Measurements from ENCODE around the gene PARD6G. TPM values are rescaled to one million over a fixed set of nuclear protein-coding genes. Genes with fewer than 3 reads are reported as not detected.
"Not testable (repeated sequence)": the region's sequence is repeated elsewhere in the genome, so short reads cannot be mapped to it uniquely, and the experiment has no call there.

Gene PARD6G, protein sequence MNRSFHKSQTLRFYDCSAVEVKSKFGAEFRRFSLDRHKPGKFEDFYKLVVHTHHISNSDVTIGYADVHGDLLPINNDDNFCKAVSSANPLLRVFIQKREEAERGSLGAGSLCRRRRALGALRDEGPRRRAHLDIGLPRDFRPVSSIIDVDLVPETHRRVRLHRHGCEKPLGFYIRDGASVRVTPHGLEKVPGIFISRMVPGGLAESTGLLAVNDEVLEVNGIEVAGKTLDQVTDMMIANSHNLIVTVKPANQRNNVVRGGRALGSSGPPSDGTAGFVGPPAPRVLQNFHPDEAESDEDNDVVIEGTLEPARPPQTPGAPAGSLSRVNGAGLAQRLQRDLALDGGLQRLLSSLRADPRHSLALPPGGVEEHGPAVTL
- polyA plus RNA-seq (ENCODE audit: insufficient read depth in 1 of 5, insufficient read length in 5 of 5, low replicate concordance in 1 of 5), result 10 to 100 TPM; 17.7 to 20.4 (median 19.1) TPM
- long read RNA-seq, donor 1, transcript PARD6G-201 (3 exons, 3,868 nt), result major isoform, 6 of 7 reads
- long read RNA-seq, donor 1, partial matches to known transcripts, result 0 of 7 reads
- long read RNA-seq, donor 1, other reads (novel, unspliced or antisense), result 0 of 7 reads
- long read RNA-seq, donor 2, partial matches to known transcripts, result 0 of 2 reads
- long read RNA-seq, donor 2, other reads (novel, unspliced or antisense), result 0 of 2 reads
- long read RNA-seq, donor 3, transcript PARD6G-201 (3 exons, 3,868 nt), result major isoform, 5 of 5 reads
- long read RNA-seq, donor 3, partial matches to known transcripts, result 0 of 5 reads
- long read RNA-seq, donor 3, other reads (novel, unspliced or antisense), result 0 of 5 reads
- long read RNA-seq, donor 4, partial matches to known transcripts, result 0 of 3 reads
- long read RNA-seq, donor 4, other reads (novel, unspliced or antisense), result 0 of 3 reads
- long read RNA-seq, donor 5, transcript PARD6G-201 (3 exons, 3,868 nt), result major isoform, 5 of 5 reads
- long read RNA-seq, donor 5, partial matches to known transcripts, result 0 of 5 reads
- long read RNA-seq, donor 5, other reads (novel, unspliced or antisense), result 0 of 5 reads
- long read RNA-seq, donor 6, transcript PARD6G-201 (3 exons, 3,868 nt), result major isoform, 5 of 5 reads
- long read RNA-seq, donor 6, partial matches to known transcripts, result 0 of 5 reads
- long read RNA-seq, donor 6, other reads (novel, unspliced or antisense), result 0 of 5 reads
- long read RNA-seq, donor 7, partial matches to known transcripts, result 0 of 9 reads
- long read RNA-seq, donor 7, other reads (novel, unspliced or antisense), result 5 of 9 reads
- long read RNA-seq, donor 8, result 0 reads

DNA sequence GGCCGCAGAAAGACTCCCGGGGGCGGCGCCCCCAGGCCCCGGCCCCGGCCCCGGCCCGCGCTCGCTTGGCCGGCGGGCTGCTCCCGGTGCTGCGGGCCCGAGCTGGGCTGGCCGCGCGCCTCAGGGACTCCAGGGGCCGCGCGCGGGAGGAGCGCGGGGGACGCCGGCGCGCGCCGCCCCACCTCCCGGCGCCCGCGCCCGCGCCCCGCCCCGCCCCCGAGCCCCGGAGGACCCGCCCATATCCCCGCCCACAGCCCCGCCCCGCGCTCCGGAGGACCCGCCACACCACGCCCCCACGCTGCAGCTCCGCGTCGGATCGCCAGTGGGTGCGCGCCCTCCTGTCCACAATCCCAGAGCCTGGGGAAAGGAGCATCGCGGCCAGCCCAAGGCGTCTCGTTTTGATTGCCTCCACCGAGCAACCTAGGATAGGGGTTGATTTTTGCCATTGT is at the start of gene PARD6G:
TSS of gene PARD6G (minus strand) at position 122 of the 449 bp plus-strand sequence. CDS start 166 bp downstream, outside the sequence.
- peak; percentile 70 to 72 for DNase-seq

DNA sequence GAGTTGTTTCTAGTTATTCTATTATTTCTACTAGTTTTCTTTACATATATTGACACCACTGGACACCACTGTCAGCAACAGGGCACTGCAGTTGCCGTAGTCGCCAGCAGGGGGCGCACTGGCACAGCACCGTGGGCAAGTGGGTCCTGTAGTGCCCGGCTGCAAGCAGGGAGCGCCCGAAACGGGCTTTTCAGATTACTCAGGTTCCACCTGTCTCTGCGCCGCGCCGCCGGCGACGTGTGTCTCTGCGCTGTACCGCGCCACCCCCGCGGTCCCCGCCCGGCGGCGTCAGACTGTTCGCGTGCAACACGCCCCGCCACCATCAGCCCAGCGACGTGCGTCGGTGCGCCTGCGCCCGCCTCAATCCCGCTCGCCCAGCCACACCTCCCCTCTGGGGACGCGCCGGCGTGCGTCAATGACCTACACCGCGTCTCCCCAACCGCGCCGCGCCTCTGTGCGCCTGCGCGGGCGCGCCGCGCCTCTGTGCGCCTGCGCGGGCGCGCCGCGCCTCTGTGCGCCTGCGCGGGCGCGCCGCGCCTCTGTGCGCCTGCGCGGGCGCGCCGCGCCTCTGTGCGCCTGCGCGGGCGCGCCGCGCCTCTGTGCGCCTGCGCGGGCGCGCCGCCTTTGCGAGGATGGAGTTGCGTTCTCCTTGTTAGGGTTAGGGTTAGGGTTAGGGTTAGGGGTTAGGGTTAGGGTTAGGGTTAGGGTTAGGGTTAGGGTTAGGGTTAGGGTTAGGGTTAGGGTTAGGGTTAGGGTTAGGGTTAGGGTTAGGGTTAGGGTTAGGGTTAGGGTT is 15.1 kb upstream of the PARD6G start:
- not testable (repeated sequence) for DNase-seq

DNA sequence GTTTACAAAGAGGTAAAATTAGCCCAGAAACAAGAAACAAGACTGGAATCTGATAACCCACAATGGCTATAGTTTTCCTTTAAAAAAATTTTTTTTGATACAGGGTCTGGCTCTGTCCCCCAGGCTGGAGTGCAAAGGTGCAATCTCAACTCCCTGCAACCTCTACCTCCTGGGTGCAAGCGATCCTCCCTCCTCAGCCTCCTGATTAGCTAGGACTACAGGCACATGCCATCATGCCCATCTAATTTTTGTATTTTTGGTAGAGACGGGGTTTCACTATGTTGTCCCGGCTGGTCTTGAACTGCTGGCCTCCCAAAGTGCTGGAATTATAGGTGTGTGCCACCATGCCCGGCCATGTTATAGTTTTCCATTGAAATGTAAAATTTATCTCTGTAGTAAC is 12.3 kb upstream of the PARD6G start:
- DNase-seq, result no peak

DNA sequence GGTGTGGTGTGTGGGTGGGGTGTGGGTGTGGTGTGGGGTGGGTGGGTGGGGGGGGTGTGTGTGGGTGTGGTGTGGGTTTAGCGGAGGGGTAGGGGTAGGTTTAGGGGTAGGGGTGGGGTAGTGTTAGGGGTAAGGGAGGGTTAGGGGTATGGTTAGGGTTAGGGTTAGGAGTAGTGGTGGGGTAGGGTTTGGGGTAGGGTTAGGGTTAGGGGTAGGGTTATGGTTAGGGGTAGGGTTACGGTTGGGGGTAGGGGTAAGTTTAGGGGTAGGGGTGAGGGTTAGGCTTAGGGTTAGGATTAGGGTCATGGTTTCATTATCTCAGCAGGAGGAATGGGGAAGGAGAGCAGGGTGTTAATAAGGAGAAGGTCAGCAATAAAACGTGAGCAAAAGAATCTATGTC is 11.3 kb upstream of the PARD6G start:
- DNase-seq, result no peak

DNA sequence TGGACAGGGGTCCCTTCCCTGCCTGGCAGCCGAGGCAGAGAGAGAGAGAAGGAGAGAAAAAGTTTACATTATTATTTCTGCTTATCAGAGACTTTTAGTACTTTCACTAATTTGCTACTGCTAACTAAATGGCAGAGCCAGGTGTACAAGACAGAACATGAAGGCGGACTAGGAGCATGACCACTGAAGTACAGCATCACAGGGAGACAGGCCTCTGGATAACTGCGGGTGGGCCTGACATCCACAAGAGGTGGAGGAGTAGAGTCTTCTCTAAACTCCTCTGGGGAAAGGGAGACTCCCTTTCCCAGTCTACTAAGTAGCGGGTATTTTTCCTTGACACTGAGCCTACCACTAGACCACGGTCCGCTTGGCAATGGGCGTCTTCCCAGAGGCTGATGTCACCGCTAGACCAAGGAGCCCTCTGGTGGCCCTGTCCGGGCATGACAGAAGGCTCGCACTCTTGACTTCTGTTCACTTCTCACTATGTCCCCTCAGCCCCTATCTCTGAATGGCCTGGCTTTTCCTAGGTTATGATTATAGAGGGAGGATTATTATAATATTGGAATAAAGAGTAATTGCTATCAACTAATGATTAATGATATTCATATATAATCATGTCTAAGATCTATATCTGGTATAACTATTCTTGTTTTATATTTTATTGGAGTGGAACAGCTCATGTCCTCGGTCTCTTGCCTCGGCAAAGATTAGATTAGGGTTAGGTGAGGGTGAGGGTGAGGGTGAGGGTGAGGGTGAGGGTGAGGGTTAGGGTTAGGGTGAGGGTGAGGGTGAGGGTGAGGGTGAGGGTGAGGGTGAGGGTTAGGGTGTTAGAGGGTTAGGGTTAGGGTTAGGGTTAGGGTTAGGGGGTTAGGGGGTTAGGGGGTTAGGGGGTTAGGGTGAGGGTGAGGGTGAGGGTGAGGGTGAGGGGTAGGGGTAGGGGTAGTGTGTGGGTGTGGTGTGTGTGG is 10.5 kb upstream of the PARD6G start:
- not testable (repeated sequence) for DNase-seq

DNA sequence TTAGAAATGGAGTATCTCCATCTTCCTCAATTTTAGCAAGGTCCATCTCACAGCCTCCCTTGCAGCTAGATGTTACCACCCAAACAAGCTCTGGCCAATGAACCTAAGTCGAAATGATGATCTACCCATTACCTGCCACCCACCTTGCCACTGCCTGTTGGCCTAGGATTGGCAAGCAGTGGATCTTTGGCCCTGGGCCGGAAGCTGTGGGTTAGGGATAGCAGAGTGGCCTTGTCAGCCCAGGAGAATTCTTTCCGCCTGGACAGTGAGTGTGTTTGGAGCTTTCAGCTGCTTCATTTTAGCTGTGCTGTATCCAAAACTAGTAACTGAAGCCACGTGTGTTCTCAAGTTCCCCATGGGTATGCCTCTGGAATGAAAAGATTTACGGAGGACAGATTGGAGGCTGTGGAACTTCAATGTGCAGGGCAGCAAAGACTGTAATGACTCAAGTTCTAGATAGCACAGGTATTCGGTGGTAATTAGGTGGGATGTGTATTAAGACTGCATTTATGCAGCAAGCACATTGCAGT is 7.7 kb upstream of the PARD6G start:
- no peak for DNase-seq

DNA sequence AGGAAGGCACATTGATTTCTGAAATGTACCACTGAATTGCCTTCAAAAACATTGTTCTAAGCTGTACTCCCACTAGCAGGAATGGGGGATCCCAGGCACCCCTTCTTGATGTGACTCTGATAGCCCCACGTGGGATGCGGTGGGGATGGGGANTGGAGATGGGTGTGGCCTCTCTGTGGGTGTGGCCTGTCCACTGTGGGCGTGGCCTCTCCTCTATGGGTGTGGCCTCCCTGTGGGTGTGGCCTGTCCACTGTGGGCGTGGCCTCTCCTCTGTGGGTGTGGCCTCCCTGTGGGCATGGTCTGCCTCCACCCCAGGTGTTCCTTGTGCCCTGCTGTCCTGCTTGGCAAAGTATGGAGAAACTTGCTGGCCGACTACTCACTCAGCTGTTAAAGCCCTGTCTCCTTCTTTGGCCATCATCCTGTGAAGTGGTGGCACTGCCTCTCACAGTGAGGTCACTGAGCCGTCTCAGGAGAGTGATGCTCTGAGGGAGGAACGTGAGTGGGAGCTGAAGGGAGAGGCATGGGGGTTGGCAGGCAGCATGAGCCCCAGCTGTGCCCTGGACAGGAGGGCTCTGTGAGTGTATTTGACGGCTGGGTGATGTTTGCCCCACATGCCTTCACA is 6.7 kb upstream of the PARD6G start:
- no peak for DNase-seq

DNA sequence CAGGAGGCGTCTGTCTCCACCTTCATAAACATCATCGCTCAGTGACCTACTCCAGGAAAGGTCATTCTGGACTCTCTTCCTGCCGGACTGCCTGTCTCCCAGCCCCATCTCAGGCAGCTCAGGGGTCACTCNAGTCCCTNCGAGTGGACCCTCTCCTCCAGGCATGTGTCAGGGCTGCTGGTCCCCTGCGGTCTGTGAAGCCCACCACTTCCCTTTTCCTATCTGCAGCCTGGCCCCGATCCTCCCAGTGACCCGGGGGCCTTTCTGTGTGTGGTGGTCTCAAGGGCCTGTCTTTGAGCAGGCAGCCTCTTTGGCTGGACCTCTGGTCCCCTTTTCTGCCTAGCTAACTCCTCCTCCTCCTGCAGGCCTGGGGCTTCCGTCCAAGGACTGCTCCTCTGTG is 5.9 kb upstream of the PARD6G start:
- no peak for DNase-seq

DNA sequence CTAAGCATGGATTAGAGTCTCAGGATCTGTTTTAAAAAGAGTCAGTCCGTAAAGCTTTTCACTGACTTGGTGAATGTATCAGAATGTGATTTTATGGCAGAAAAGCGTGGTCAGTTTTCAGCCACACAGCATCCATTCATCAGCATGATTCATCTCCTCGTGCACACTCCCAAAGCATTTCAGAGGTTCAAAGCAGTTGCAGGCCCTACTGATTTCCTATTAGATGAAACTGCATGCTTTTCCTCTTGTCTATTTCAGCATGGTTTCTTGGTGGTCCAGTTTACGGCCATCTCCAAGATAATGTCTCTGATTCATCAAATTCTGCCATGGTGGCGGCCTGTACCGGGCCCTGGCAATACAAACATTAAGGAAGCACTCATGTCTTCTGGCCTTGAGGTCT is 4.8 kb upstream of the PARD6G start:
- DNase-seq, result no peak

DNA sequence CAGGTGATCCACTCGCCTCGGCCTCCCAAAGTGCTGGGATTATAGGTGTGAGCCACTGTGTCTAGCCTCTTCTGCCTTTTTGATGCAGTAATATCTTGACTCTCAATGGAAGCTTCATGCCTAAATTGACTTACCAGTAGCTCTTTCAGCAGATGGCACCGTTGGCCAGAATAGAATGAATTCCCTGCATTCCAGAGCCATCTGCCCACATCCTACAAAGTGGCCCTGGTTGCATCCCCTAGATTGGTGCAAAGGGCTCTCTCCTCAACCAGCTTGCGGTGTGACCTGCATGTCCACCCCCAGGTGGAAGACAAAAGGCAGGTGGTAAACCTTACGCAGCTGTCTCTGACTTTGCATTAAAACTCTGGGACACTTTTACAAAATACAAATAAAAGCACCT is 4.4 kb upstream of the PARD6G start:
- DNase-seq, result no peak

DNA sequence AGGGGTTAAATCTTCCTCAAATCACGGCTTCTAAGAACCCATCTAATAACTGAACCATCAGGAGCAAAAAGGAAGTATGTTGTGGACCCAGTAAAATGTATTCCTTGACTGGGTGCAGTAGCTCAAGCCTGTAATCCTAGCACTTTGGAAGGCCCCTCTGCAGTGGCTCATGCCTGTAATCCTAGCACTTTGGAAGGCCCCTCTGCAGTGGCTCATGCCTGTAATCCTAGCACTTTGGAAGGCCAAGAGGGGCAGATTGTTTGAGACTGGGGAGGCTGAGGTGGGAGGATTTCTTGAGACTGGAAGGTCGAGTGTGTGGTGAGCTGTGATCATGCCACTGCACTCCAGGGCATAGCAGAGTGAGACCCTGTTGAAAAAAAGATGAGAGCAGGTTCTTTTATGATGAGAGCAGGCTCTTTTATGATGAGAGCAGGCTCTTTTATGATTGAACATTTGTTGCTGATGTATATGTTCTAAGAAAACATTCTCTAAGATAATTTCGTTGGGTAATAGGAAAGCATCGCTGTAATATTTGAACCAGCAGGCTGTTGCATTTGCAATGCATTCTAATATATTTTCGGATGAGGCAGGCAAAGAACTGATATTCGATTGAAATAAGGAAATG is 3.5 kb upstream of the PARD6G start:
- DNase-seq, result no peak

DNA sequence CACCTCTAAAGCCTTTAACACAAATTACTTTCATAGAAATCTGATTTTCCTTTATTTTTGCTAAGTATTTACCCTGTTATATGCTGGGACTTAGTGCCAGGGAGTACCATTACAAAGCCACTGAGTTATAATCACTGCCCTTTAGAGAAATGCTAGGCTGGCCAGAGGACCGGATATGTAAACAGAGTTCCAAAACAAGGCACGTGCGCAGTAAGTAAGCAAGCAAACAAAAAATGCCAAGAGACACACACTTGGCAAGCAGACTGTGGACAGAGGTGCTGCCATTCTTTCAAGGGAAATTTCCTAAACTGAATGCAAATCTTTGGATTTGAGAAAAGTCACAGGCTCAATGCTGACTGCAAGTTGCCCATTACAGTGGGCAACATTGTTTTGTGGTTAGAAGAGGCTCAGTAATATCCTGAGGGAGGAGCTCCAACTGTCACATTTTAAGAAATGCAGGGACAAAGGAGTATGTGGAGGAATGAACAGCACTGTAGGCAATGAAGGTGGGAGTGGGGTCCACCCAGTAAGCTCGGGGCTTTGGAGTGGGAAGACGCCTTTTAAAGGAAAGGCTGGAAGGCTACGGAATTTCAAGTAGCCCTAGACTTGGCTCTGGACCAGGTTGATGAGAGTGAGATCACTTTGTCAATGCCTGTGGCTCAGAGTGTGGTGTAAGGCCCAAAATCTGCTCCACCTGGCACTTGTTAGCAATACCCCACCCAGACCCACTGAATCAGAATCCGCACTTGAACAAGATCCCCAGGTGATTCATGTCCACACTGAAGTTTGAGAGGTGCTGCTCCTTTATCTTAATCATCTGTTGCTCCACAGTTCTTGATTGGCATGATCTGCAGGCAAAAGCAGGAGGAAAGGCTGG is 2.1 kb upstream of the PARD6G start:
- no peak for DNase-seq

DNA sequence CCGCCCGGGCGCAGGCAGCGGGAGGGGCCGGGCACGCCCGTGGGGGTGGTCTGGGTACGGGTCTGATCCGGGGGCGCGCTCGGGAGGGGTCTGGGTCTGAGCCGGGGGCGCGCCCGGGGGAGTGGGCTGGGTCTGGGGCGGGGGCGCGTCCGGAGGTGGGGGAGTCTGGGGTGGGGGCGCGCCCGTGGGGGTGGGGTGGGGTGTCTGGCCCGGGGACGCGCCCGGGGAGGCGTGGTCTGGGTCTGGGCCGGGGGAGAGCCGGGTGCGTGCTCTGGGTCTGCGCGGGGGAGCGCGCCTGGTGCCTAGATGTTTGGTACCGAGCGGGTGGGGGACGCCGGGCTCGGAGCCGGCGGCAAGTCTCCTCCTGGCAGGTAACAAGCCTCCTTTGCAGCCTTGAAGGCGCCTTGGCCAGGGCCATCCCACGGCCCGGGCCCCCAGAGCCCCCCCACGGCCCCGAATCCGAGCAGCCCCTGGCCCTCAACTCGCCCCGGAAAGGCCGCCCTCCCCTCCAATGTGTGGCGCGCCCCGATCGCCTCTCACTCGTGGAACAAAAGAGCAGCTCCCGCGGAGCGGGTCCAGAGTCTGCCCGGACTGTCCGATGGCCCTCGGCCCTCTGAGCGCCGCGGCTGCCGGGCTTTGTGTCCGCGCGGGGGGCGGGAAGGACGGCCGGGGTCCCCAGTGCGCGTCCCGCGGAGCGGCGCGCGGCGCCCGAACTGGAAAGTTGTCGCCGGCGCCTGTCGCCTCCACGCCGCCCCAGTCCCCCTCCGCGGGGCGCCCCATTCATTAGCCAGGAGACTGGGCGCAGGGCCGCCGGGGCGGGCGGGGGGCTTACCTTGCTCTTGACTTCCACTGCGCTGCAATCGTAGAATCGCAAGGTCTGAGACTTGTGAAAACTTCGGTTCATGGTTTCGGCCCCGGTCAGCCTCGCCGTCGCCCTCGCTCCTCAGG is 595 bp downstream of the PARD6G start:
- DNase-seq, result peak in 1 of 2 donors; percentile 35

DNA sequence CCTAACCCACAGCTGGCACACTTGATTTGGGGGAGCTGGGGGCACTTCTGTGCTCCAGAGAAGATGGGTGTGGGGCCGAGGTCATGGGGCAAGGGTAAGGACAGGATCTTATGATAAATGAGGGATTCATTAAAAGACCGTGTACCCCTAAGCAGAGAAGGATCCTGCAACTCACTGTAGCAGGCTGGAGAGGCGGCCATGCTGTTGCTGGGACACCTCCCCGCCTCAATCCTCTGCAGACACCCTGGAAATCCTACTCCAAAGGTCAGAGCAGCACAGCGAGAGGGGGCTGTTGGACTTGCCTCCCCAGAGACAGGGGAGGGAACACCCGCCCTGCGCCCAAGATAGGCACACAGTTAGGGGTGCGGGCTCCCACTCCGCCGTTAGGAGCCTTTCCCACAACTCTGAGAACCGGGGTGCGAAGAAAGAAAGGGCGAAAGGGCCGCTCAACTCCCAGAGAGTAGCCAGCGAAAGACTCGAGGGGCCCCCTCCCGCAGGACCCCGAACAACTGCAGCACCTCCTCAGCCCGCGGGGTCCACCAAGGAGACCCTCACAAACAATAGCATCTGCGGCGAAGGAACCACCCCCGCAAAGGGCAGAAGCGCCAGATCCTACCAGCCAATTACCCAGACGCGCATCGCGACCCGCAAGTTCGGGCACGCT is 1.4 kb downstream of the PARD6G start:
- no peak for DNase-seq

DNA sequence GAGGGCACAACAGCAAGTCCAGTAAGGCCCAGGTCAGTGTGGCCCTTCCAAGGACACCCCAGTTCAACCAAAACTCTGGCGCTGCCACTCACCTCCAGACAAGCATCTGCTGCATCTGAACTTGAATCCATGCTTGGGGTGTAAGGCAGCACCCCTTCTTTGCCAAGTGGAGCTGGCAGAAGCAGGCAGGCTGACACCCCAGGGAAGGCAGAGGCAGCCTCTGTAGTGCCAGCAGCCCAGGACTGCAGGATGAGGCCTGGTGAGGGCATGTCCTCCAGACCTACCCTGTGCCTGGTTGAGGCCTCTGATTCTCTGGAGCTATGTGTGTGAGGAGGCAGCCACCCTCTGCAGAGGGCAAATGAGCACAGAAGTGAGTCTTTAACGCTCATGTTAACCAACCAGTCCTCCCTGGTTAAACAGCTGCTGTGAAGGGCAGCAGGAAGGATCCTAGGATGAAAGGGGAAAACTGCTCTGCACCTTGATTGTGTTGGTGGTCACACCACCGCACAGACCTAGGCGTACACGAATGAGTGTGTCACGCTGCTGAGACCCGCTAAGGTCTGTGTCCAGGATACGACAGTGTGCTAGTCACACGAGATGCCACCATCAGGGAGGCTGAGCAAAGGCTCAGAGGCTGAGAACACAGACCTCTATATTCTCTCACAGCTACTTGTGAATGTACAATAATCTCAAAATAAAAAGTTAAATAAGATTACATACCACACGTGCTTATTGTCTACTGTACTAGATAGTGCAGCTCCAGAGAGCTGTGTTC is 2.2 kb downstream of the PARD6G start:
- DNase-seq, result no peak

Data from right lung (tissue), 10 donors.